BLaER1 (cell line): Measurements from ENCODE around the gene SLC12A9.

Source experiments
- H3K27ac ChIP-seq: shearing (Covaris generic); formaldehyde crosslinking; 2 replicates; pipeline ENCODE4 v1.8.1; 2022
- H3K27me3 ChIP-seq: shearing (Covaris generic); formaldehyde crosslinking; 2 replicates; pipeline ENCODE4 v1.8.1; 2022
- H3K36me3 ChIP-seq: shearing (Covaris generic); formaldehyde crosslinking; 2 replicates; pipeline ENCODE4 v1.8.1; 2022
- H3K4me1 ChIP-seq: shearing (Covaris generic); formaldehyde crosslinking; 2 replicates; pipeline ENCODE4 v1.8.1; 2022
- H3K4me2 ChIP-seq: shearing (Covaris generic); formaldehyde crosslinking; 2 replicates; pipeline ENCODE4 v1.8.1; 2022
- H3K4me3 ChIP-seq: shearing (Covaris generic); formaldehyde crosslinking; 2 replicates; pipeline ENCODE4 v1.8.1; 2022
- H3K9ac ChIP-seq: shearing (Covaris generic); formaldehyde crosslinking; 2 replicates; pipeline ENCODE4 v1.8.1; 2022
- H3K9me3 ChIP-seq: shearing (Covaris generic); formaldehyde crosslinking; 2 replicates; pipeline ENCODE4 v1.8.1; 2022
- H4K20me1 ChIP-seq: shearing (Covaris generic); formaldehyde crosslinking; 2 replicates; pipeline ENCODE4 v1.8.1; 2022
- Cebpa-rat ChIP-seq: shearing (Covaris generic); IDR thresholded peaks from 2 replicates; pipeline ENCODE4 v1.8.1; 2022

Gene SLC12A9

DNA sequence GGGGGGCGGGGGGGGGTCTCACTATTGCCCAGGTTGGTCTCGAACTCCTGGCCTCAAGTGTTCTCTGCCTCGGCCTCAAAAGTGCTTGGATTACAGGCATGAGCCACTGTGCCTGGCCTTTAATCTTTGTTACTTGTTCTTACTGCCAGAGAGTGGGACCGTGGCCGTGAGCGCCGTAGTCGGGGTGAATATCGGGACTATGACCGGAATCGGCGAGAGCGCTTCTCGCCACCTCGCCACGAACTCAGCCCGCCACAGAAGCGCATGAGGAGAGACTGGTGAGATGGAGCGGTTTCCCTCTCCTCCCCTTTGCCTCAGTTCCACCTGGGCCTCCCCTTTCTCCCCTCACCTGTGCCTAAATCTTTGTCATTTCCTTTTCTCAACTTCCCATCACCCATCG lies 28.6 kb downstream of the SLC12A9 start:
- H3K36me3 ChIP-seq = peaks cover 100% of the 10 kb centered on the region
- peaks cover 90% of the 10 kb centered on the region for H3K4me1 ChIP-seq
- TF ChIP-seq Cebpa-rat = no peak
- H3K9ac ChIP-seq = peak overlapping the region; percentile 38; the same call in 1 of the 2 replicates
- H3K27ac ChIP-seq = no peak overlapping the region
- H3K4me3 ChIP-seq = no peak overlapping the region
- no peaks in the 10 kb centered on the region for H3K9me3 ChIP-seq
- H3K27me3 ChIP-seq = no peaks in the 10 kb centered on the region
- no peak overlapping the region for H3K4me2 ChIP-seq
- H4K20me1 ChIP-seq = peaks cover 100% of the 10 kb centered on the region

DNA sequence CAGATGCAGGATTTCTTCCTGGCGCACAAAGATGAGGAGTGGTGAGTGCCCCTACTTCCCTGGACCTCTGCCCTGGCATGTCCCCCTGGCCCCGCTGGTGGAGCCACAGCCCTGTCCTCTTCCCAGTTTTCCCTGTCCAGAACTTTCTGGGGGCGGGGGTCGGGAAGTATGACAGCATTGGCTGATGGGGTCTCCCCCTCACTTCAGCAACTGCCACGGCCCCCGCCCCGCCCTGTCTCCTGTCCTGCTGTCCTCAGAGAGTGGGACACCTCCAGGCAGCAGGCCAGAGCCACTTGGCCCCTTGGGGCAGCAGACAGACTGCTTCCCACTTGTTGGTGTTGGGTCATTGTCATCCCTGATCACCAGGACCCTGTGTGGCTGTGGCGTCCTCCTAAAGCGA lies 29.7 kb downstream of the SLC12A9 start:
- Histone ChIP-seq H3K4me3 (no peak overlapping the region), H3K9me3 (no peaks in the 10 kb centered on the region), H3K9ac (peak overlapping the region; percentile 64; the same call in 1 of the 2 replicates), H3K27ac (no peak overlapping the region), H3K4me1 (peaks cover 90% of the 10 kb centered on the region), H4K20me1 (peaks cover 100% of the 10 kb centered on the region), H3K27me3 (no peaks in the 10 kb centered on the region), H3K36me3 (peaks cover 100% of the 10 kb centered on the region), H3K4me2 (no peak overlapping the region)
- no peak for TF ChIP-seq Cebpa-rat

DNA sequence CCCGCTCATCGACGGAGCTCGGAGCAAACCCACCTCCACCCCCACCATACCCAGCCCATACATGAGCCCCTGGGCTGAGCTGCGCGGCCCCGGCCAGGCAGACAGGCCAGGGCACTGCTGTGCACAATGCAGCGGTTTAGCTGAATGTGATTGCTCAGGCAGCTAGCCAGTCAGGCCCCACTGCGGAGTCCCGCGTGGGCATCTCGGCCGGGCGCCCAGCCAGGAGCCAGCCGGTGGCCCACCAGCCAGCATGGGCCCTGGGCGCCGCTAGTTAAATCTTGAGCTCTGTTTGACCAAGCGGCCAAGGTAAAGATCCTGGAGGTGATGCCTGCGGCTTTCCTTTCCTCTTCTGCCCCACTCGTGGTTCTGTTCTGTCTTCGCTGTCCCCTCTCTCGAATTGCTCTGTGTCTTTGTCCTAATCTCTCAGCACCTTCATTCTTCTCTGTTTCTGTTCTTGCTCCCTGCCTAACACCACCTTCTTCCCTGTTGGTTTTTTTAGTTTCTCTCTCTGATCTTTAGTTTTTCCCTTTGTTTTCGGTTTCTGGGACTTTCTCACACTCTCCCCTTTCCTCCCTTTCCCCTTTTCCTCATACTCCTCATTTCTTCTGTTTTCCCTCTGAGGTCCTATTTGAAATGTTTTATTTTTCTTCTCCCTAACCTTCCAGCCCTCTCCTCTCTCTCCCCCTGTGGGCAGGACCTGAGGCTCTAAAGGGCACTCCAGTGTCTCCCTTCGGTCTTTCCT lies 30.4 kb downstream of the SLC12A9 start:
- no peaks in the 10 kb centered on the region for H3K9me3 ChIP-seq
- peaks cover 98% of the 10 kb centered on the region for H4K20me1 ChIP-seq
- no peaks in the 10 kb centered on the region for H3K27me3 ChIP-seq
- no peak for TF ChIP-seq Cebpa-rat
- H3K9ac ChIP-seq = peak overlapping the region; percentile 64
- peaks cover 97% of the 10 kb centered on the region for H3K36me3 ChIP-seq
- no peak overlapping the region for H3K4me3 ChIP-seq
- peak overlapping the region; percentile 99 for H3K4me2 ChIP-seq
- peaks cover 90% of the 10 kb centered on the region for H3K4me1 ChIP-seq
- H3K27ac ChIP-seq = peak overlapping the region; percentile 57

DNA sequence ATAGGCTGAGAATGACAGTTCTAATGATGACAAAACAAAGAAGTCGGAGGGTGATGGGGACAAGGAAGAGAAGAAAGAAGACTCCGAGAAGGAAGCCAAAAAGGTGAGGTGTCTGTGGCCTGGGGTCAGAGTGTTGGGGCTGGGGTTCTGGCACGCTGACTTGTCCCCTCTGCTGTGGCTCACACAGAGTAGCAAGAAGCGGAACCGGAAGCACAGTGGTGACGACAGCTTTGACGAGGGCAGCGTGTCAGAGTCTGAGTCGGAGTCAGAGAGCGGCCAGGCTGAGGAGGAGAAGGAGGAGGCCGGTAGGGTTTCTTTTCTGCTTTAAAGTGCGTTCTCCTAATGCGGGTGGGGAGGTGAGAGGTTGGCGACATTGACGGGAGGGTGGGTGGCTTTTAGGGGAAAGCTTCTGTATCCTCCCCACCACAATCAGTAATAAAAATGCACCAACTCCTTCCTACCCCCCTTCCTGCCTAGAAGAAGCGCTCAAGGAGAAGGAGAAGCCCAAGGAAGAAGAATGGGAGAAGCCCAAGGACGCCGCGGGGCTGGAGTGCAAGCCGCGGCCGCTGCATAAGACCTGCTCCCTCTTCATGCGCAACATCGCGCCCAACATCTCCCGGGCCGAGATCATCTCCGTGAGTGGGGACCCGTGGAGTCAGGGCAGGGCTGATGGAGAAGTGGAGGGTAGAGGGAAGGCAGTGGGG lies 32.4 kb downstream of the SLC12A9 start:
- Histone ChIP-seq H3K4me1 (peaks cover 83% of the 10 kb centered on the region), H3K4me3 (peak overlapping the region; percentile 26; the same call in 1 of the 2 replicates), H3K27ac (peak overlapping the region; percentile 8), H3K4me2 (peak overlapping the region; percentile 99), H3K27me3 (no peaks in the 10 kb centered on the region), H3K9me3 (no peaks in the 10 kb centered on the region), H3K9ac (peak overlapping the region; percentile 65), H4K20me1 (peaks cover 91% of the 10 kb centered on the region), H3K36me3 (peaks cover 88% of the 10 kb centered on the region)
- TF ChIP-seq Cebpa-rat = no peak

DNA sequence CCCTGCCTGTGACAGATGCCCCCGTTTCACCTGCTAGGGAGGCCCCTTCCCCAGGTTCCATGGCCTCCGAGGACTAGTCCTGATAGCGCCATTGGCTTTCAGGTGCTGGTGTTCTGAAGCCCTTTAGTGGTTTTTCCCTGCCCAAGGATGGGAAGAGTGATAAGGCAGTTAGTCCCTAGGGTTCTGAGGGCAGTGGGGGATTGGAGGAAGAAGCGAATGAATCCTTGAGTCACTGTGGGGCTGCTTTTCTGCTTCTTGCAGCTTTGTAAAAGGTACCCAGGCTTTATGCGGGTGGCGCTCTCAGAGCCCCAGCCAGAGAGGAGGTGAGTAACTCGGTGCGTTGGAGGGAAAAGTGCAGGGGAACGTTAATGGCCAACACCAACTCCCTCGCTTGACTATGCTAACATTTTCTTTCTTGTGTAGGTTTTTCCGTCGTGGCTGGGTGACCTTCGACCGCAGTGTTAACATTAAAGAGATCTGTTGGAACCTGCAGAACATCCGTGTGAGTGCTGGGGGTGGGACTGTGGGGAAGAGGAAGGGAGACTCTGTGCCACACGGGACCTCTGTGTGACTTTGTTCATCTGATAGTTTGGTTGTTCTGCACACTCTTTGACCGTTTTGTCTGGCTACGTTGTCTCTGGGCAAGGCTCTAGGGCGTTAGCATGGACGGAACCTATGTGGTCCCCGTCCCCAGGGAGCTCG lies 33.1 kb downstream of the SLC12A9 start:
- H3K27ac ChIP-seq = peak overlapping the region; percentile 8
- TF ChIP-seq Cebpa-rat = no peak
- H3K9ac ChIP-seq = peak overlapping the region; percentile 65
- H3K36me3 ChIP-seq = peaks cover 80% of the 10 kb centered on the region
- peaks cover 84% of the 10 kb centered on the region for H4K20me1 ChIP-seq
- H3K4me2 ChIP-seq = peak overlapping the region; percentile 99
- H3K4me1 ChIP-seq = peaks cover 84% of the 10 kb centered on the region
- peaks cover 3% of the 10 kb centered on the region for H3K27me3 ChIP-seq
- H3K9me3 ChIP-seq = no peaks in the 10 kb centered on the region
- peak overlapping the region; percentile 26; the same call in 1 of the 2 replicates for H3K4me3 ChIP-seq

DNA sequence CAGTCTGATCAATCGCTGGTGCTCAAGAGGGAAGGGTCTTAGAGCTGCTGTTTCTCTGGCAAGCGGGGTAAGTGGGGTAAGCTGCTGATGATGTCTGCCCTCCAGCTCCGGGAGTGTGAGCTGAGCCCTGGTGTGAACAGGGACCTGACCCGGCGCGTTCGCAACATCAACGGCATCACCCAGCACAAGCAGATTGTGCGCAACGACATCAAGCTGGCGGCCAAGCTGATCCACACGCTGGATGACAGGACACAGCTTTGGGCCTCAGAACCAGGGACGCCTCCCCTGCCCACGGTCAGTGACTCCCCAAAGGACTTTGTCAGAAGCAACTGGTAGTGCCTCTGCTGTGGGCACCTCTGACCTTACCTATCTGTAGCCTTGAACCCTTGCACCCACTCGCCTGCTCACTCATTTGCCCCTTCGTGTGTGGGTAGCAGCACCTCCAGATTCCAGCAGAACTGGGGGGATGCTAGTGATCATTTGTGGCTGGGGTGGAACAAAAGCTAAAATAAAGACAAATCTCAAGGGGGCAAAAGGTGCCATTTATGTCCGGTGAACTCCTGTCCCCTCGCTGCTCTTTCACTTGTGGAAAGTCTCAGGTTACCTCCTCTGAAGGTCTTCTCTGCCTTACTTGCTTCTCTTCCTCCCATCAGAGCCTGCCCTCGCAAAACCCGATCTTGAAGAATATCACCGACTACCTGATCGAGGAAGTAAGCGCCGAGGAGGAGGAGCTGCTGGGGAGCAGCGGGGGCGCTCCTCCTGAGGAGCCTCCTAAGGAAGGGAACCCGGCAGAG lies 33.8 kb downstream of the SLC12A9 start:
- H3K9ac ChIP-seq = peak overlapping the region; percentile 65
- peaks cover 73% of the 10 kb centered on the region for H3K36me3 ChIP-seq
- H3K4me1 ChIP-seq = peaks cover 90% of the 10 kb centered on the region
- peak overlapping the region; percentile 93 for H3K4me3 ChIP-seq
- peaks cover 77% of the 10 kb centered on the region for H4K20me1 ChIP-seq
- H3K4me2 ChIP-seq = peak overlapping the region; percentile 99
- no peaks in the 10 kb centered on the region for H3K9me3 ChIP-seq
- no peak for TF ChIP-seq Cebpa-rat
- H3K27me3 ChIP-seq = peaks cover 10% of the 10 kb centered on the region
- H3K27ac ChIP-seq = peak overlapping the region; percentile 68

DNA sequence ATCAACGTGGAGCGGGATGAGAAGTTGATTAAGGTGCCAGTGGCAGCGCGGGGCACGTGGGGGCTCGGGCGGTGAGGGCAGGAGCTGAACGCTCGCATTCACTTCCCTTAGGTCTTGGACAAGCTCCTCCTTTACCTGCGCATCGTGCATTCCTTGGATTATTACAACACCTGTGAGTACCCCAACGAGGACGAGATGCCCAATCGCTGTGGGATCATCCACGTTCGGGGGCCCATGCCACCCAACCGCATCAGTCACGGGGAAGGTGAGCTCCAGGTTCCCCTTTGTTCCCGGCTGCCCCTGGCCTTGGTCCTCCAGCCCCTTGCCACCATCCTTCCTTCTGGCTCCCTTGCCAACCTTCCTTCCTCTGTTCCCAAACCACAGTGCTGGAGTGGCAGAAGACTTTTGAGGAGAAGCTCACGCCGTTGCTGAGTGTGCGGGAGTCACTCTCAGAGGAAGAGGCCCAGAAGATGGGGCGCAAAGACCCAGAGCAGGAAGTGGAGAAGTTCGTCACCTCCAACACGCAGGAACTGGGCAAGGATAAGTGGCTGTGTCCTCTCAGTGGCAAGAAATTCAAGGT lies 34.5 kb downstream of the SLC12A9 start:
- peak overlapping the region; percentile 99 for H3K4me2 ChIP-seq
- peaks cover 70% of the 10 kb centered on the region for H4K20me1 ChIP-seq
- H3K4me1 ChIP-seq = peaks cover 83% of the 10 kb centered on the region
- no peak for TF ChIP-seq Cebpa-rat
- peaks cover 17% of the 10 kb centered on the region for H3K27me3 ChIP-seq
- peak overlapping the region; percentile 68 for H3K27ac ChIP-seq
- H3K36me3 ChIP-seq = peaks cover 66% of the 10 kb centered on the region
- no peaks in the 10 kb centered on the region for H3K9me3 ChIP-seq
- H3K9ac ChIP-seq = peak overlapping the region; percentile 16; the same call in 1 of the 2 replicates
- peak overlapping the region; percentile 93 for H3K4me3 ChIP-seq

DNA sequence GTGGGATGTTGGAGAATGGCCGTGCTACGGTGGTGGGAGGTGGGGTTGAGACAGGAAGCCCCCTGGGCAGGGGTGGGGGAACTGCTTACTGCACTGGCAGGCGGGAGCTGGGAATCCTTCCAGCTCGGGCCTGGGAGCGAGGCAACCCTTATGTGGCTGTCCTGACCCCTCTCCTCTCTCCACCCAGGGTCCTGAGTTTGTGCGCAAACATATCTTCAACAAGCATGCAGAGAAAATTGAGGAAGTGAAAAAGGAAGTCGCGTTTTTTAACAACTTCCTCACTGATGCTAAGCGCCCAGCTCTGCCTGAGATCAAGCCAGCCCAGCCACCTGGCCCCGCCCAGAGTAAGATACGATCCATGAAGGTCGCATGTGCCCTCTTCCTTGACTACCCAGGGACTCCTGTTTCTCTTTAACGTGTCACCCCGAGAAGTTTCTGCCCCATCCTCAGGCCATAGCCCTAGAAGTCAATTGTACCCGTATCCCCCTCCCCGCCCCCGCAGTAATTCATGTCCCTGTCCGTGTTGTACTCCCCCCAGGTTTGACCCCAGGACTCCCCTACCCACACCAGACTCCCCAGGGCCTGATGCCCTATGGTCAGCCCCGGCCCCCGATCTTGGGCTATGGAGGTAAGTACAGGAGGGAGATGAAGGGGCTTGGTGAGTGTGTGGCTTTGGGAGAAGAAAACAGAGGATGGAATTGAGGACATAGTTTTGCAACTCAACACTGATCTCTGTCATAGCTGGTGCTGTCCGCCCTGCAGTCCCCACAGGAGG lies 35.2 kb downstream of the SLC12A9 start:
- peak overlapping the region; percentile 94 for H3K9ac ChIP-seq
- H3K36me3 ChIP-seq = peaks cover 59% of the 10 kb centered on the region
- H3K9me3 ChIP-seq = no peaks in the 10 kb centered on the region
- H3K4me3 ChIP-seq = peak overlapping the region; percentile 93
- peaks cover 78% of the 10 kb centered on the region for H3K4me1 ChIP-seq
- peak overlapping the region; percentile 99 for H3K4me2 ChIP-seq
- H4K20me1 ChIP-seq = peaks cover 63% of the 10 kb centered on the region
- H3K27ac ChIP-seq = peak overlapping the region; percentile 97
- H3K27me3 ChIP-seq = peaks cover 24% of the 10 kb centered on the region
- no peak for TF ChIP-seq Cebpa-rat
